Suppressor macrophage treated with lipopolysaccharide for 4 hours (primary cell): Measurements from ENCODE around the gene WNK4.
A peak's percentile ranks its signal among the peaks of the same experiment; 100 is the strongest.
"Not testable (repeated sequence)": the region's sequence is repeated elsewhere in the genome, so short reads cannot be mapped to it uniquely, and the experiment has no call there.

Experiments used
- DNase-seq: peaks from one replicate; pipeline ENCODE4 v3.0.0-alpha.2; 2020

WNK4 gene

GRCh38 chr17:42779936-42780850, at the start of gene WNK4:
WNK4 (plus strand) TSS chr17:42780610; CDS start chr17:42780699, 89 bp downstream.
- DNase-seq = no peak

- DNase-seq = no peak
Observed at GRCh38 chr17:42740699-42741098, 39.7 kb upstream of the WNK4 start.

- DNase-seq = not testable (repeated sequence)
Observed at GRCh38 chr17:42742916-42743315, 37.5 kb upstream of the WNK4 start.

GRCh38 chr17:42743595-42744282, 36.7 kb upstream of the WNK4 start:
- DNase-seq = no peak

GRCh38 chr17:42744283-42744805, 36.1 kb upstream of the WNK4 start:
- peak; percentile 75 for DNase-seq

- DNase-seq = peak; percentile 96
Observed at GRCh38 chr17:42744806-42745617, 35.4 kb upstream of the WNK4 start, which contains the start of gene EZH1. EZH1 (minus strand) TSS chr17:42745040; CDS start chr17:42728941, 16,099 bp downstream.

- no peak for DNase-seq
Observed at GRCh38 chr17:42748202-42748907, 32.1 kb upstream of the WNK4 start.

- DNase-seq = no peak
Observed at GRCh38 chr17:42748908-42749798, 31.3 kb upstream of the WNK4 start.

GRCh38 chr17:42750739-42751344, 29.6 kb upstream of the WNK4 start:
- DNase-seq = peak; percentile 43

- DNase-seq = no peak
Observed at GRCh38 chr17:42751628-42752027, 28.8 kb upstream of the WNK4 start.

- no peak for DNase-seq
Observed at GRCh38 chr17:42754782-42755181, 25.6 kb upstream of the WNK4 start.

GRCh38 chr17:42759982-42760651, 20.3 kb upstream of the WNK4 start:
- peak; percentile 86 for DNase-seq

- DNase-seq = peak; percentile 39
Observed at GRCh38 chr17:42760652-42761581, 19.5 kb upstream of the WNK4 start, which contains the start of gene RAMP2. RAMP2 (plus strand) TSS chr17:42761227; CDS start chr17:42761262, 35 bp downstream.

- no peak for DNase-seq
Observed at GRCh38 chr17:42761638-42762037, 18.8 kb upstream of the WNK4 start.

- DNase-seq = no peak
Observed at GRCh38 chr17:42766124-42766523, 14.3 kb upstream of the WNK4 start.

GRCh38 chr17:42767512-42767911, 12.9 kb upstream of the WNK4 start:
- DNase-seq = no peak

GRCh38 chr17:42768006-42768405, 12.4 kb upstream of the WNK4 start:
- DNase-seq = not testable (repeated sequence)

- not testable (repeated sequence) for DNase-seq
Observed at GRCh38 chr17:42769964-42770363, 10.4 kb upstream of the WNK4 start.

GRCh38 chr17:42772945-42773289, 7.5 kb upstream of the WNK4 start:
- no peak for DNase-seq
